GM18505 (cell line): ENCODE results near the gene NBEA.

ENCODE experiments used
- ATAC-seq: cut with Tn5 transposase; IDR thresholded peaks from one replicate; pipeline ENCODE4 v1.9.1; 2021; ENCODE audit not compliant: unreplicated experiment
- POLR2A ChIP-seq: IDR thresholded peaks from 4 replicates; pipeline ENCODE4 v1.6.1; 2011; ENCODE audit warnings: borderline replicate concordance; ENCODE audit not compliant: insufficient read depth, insufficient read length; ENCODE audit errors: extremely low read depth

Gene NBEA

DNA sequence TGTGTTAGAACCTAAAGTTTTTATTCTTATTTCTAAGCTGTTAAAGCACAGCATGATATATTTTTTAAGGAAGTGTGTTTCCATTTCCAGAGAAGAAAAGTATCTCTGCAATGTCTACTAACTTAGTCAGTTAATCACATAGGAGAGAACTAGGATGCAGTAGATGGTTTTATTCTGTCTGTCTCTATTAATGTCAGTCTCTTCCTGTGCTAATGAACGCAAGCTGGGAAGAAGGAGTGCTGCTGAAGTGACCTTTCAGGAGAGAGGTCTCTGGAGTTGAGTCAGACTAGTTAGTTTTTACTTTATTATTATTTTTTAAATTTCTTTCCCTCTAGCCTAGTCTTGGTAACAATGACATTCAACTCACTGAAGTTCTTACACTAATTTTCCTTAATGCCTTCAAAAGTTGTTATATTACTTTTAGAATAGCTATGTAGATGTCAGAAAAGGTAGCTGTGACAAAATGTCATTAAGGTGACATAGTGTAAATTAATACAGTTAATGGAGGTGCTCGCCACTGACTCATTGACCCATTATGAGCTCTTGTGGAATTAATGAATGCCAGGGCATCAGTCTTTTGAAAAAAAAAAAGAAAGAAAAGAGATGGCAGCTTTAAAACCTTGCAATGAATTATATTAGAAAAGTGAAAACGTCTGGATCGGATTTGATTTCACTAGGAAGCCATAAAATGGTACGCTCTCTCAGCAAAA is 654.4 kb downstream of the NBEA start:
- no peak for ATAC-seq
- TF ChIP-seq POLR2A, result no peak

DNA sequence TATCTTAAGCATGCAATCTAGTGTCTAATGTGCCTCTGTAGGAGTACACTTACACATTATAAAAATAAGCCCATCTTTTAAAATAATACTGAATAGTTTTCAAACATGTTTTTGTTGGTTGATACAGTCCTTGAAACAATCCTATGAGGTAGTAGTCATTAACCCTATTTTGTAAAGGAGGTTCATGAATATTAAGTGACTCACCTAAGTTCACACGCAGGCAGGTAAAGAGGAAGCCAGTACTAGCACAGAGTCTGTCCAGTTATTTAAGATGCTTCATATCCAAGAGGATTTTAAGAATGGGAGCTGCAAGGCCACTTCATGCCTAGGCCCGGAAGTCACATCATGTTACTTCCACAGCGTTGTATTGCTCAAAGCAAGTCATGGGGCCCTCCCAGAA is 655.4 kb downstream of the NBEA start:
- no peak for TF ChIP-seq POLR2A
- ATAC-seq, result no peak

DNA sequence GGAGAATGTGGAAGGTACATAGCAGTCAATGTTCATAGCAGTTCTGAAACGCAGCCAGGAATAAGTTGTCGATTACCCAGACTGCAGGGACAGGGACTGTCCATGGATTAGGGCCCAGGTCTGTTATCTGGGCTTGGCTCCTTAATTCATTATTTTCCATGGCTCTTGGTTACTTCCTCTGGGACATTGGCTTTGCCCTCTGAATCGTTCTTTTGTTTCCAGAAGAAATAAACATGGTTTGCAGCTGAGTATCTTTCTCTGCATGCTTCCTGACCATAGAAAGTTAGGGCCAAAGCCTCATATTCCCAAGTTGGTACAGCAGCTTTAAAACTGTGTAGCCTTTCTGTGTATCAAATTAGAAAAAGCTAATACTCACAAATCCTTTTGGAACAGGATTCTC is 656.2 kb downstream of the NBEA start:
- no peak for TF ChIP-seq POLR2A
- no peak for ATAC-seq

DNA sequence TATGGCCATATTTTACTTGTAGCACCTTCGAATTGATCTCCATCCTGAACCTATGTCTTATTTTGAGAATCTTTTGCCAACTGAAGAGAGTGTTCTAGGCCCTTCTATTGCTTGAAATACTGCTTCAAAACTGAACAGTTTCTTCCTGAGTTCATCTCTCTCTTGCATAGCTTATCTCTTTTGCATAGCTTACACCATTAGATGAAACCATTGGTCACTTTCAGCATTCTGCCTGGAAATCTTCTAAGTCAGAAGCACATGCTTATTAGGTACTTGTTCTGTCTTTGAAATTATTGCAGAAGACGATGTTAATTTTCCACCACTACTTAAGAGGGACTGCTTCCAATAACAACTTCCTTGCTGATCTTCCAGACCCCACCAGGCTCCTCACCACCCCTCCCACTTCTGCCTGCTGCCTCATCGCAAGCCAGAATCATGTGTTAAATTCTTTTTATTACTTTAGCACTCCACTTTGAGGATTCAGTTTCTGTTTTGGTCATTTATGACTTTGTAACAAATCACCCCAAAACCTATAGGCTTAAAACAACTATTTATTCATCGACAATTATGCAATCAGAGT is 656.8 kb downstream of the NBEA start:
- ATAC-seq, result no peak
- TF ChIP-seq POLR2A, result no peak

DNA sequence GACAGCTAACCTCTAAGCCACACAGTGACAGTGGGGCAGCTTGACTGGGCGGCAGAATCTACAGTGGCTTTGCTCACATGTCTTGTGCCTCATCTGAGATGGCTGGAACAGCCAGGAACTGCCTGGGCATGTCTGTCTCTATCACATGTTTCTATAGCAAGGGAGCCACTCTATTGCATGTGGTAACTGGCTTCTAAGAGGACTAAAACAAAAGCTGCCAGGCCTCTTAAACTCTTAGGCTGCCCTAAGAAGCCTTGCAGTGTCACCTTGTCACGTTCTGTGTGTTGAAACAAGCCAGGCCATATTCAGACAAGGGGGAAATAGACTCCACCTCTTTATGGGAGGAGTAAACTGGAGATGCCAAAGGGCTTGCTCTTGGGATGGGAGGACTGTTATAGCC is 657.3 kb downstream of the NBEA start:
- no peak for ATAC-seq
- no peak for TF ChIP-seq POLR2A

DNA sequence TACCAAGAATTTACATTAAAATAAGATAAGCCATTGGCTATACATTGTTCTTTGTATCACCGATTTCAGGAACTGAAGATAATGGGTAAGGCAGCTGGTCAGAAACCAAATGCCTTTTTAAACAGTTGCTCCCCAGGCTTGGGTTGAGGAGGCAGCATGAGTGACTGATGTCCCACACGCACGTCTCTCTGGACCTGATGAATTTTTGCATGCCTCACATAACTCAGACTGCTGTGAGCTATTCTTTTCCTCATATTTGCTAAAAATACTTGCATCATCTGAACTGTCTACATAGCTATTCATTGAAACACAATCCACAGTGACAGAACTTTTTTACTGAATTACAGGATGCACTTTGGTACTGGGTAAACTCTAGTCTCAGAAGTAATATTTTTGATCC is 658.1 kb downstream of the NBEA start:
- no peak for TF ChIP-seq POLR2A
- ATAC-seq, result no peak

DNA sequence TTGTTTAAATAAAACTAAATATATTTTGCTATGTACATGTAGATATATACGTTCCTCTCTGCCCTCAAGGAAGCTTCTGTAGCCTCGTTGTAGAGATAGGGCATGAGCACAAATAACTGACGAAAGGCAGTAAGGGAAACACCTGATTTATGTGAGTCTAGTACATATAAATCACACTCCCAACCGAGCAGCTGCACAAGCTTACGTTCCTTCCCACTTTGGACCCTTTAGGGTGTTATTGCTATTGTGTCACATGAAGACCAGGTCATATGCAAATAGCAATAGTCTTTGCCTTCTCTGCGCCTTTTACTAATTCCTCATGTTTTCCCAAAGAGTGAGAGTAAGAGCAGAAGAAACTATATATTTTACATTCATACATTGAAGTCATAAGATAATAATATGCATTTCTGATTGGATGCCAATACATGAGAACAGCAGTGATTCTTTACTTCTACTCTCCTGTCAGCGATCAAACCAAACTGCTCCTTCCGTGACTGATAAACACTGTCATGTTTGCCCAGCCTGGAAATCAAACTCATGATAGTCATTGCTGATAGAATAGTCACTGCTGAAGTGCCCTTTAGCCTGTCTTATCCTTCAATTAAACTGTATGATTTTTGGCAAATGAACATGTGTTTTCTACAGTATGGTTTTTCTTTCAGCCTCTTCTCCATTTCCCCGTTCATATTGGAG is 661.7 kb downstream of the NBEA start:
- ATAC-seq, result no peak
- TF ChIP-seq POLR2A, result no peak

DNA sequence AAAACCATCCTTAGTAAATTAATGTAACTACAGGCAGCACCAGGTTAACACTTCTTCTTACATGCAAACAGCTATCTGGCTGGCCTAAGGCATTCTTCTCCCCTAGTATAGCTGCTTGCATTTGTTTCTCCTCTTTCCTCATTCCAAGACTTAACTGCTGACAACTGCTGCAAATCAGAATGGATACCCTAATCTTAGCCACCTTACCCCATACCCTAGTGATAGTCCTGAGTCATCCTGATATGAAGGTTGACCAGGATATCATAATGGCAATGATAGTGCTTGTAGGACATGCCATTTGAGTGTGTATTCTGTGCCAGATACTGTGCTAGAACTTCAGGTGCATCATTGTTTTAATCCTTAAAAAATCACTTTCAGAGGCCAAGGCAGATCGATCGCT is 672.6 kb downstream of the NBEA start:
- ATAC-seq, result no peak
- TF ChIP-seq POLR2A, result no peak

DNA sequence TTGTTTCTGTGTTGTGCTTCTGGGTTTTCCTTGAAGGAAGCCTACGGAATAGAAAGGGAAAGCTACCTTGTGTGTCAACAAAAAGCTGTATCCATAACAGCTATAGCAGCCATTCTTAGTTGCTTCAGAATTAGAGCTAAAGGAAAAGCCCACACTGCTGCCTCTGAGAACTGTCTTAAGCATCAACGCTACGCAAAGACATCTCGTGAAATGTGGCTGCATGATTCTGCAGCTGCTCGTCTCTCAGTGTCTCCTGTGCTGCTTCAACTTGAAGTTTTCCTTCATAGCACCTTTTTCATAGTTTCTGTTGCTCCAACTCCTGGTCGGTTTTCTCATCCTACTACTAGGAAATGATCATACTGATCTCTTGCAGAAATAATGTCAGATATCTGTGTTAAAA is 675.4 kb downstream of the NBEA start:
- ATAC-seq, result no peak
- no peak for TF ChIP-seq POLR2A

DNA sequence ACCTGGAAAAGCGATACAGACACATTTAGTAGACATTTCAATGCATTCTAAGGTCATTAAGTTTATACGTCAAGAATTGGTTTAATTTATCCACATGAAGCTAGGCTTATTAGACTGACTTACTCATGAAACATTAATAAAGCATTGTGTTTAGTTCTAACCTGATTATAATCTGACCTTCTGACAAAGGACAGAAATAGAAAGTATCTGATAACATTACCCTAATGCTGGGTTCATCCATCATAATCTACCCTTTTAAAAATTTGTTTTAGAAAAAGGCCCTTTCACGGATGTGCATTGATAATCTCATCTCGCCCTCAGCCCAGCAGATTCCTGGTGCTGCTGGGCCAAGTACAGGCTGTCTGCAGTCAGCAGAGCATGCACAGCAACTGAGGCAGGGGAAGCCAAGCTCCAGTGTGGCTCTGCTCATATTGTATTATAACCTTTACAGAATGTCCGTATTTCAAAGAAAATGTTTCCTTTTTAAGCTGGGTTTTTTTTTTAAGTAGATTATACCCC is 676.6 kb downstream of the NBEA start:
- ATAC-seq, result no peak

DNA sequence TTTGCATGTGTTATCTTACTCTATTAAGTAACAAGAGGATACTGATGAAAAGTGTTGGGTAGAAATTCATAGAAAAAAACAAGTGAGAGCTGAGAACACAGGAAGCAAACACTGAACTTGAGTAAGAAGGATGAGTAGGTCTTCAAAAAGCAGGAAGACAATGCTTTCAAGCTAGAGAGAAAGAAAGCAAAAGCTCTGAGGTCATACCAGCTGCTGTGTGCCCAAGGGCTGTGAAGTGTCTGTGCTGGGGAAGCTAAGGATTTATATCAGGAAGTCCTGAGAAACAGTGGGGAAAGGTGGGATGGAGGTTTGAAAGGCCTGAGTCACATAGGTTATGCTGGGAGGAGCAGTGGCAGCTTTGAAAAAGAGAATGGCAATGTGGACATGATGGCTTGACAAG is 679.9 kb downstream of the NBEA start:
- no peak for ATAC-seq
- TF ChIP-seq POLR2A, result no peak

More for the DNA sequence above, 676.6 kb downstream of the NBEA start:
- TF ChIP-seq POLR2A, result no peak

DNA sequence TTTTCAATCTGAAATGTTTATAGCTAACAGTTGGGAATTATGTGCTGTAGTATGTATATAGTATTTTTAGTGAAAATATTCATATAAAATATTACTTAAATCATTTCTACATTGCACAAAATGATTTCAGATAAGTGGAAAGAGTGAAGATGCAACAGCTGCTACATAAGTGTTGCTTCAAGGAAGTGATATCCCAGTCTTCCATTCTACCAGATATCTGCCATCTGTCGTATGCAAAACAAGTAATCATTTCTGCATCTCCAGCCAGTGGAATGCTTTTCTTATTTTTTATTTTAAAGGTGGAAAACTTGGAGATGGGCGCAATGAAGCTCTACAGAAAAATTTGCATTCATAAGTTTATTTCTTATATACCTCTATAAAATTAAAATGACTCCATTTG is 687.0 kb downstream of the NBEA start:
- no peak for TF ChIP-seq POLR2A
- no peak for ATAC-seq

DNA sequence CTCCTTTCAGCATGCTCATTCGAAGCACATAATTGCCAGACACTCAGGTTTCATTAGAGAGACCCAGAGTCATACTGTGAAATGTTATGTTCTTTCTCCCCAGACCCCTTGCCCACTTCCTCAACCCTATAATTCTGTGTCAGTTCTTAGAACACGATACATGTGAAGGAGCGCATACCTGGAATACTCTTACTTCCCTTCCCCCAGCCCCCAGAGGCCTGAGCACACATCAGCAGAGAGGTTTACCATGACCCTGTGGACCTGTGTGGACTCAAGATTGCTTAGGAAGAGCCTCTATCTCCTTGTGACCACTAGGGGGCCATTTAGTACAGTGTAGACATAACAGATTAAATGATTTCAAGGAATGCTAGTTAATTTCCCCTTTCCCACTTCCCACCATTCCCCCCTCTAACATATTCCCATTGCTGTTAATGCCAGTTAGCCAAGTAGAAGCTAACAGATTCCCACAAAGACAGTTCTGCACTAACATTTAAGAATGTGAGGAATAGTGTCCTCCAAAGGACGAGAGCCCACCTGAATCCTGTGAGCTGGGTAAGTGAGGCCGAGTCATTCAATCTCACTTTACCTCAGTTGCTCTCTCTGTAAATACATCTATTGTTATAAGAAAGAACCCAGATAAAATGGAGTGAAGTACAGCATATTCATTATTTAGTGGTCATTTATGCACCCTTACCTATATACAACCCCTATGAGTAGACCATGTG is 688.6 kb downstream of the NBEA start:
- no peak for TF ChIP-seq POLR2A
- peak; percentile 85 for ATAC-seq
